CD4-positive, alpha-beta T cell (primary cell): ENCODE results near the gene GLG1. TPM values are rescaled to one million over a fixed set of nuclear protein-coding genes. Genes with fewer than 3 reads are reported as not detected.

Source experiments
- ATAC-seq: fragments of 200-7000 bp; cut with Tn5 transposase; one replicate; pipeline ENCODE4 v1.10.0; 2022; ENCODE audit warnings: mild to moderate bottlenecking; ENCODE audit not compliant: poor library complexity
- CTCF ChIA-PET: fragments of 350-600 bp; sonication (Branson Sonifier 250); formaldehyde crosslinking; loops from one replicate; lab custom pipeline; 2021; ENCODE audit warnings: antibody characterized with exemption, inconsistent platforms; lab: Charles Lee
- POLR2A ChIA-PET: fragments of 350-600 bp; sonication (Branson Sonifier 250); formaldehyde crosslinking; loops from one replicate; lab custom pipeline; 2021; ENCODE audit warnings: antibody characterized with exemption, inconsistent platforms; lab: Charles Lee
- DNase-seq, 14 experiments: peaks; one replicate each; pipeline ENCODE4 v3.0.0-alpha.2; 2013 to 2020; ENCODE audit warnings: mixed read lengths in 2 of 14
- H3K27ac ChIP-seq, 2 donors: one replicate each; pipeline versions ENCODE4 v1.5.1 to v1.7.0; 2013; ENCODE audit warnings: low read length in 2 of 2, low read depth in 1 of 2, mild to moderate bottlenecking in 1 of 2
- H3K27me3 ChIP-seq, 2 experiments: 1 replicate in 1 of 2; 2 replicates in 1 of 2; pipeline versions ENCODE4 v1.6.1 to v1.7.0; 2013; ENCODE audit warnings: low read length in 2 of 2, control low read depth in 1 of 2, mild to moderate bottlenecking in 1 of 2, moderate library complexity in 1 of 2; ENCODE audit not compliant: insufficient read depth in 2 of 2, control insufficient read depth in 1 of 2
- H3K36me3 ChIP-seq: one replicate; pipeline ENCODE4 v1.6.1; 2013; ENCODE audit warnings: low read length, control low read depth; ENCODE audit not compliant: insufficient read depth
- H3K4me1 ChIP-seq: one replicate; pipeline ENCODE4 v1.6.1; 2013; ENCODE audit warnings: low read length, control low read depth; ENCODE audit not compliant: insufficient read depth
- H3K4me3 ChIP-seq: one replicate; pipeline ENCODE4 v1.5.1; 2013; ENCODE audit warnings: mild to moderate bottlenecking, low read length, moderate library complexity
- H3K9me3 ChIP-seq, 2 experiments: 1 replicate in 1 of 2; 2 replicates in 1 of 2; pipeline versions ENCODE4 v1.6.1 to v1.7.0; 2013; ENCODE audit warnings: low read length in 2 of 2, mild to moderate bottlenecking in 2 of 2, control low read depth in 1 of 2, moderate library complexity in 1 of 2; ENCODE audit not compliant: control insufficient read depth in 1 of 2, insufficient read depth in 1 of 2
- H3K27ac Mint-ChIP-seq: one replicate; pipeline ENCODE4 v1.8.0; 2020; ENCODE audit warnings: mixed read lengths
- H3K27me3 Mint-ChIP-seq: one replicate; pipeline ENCODE4 v1.8.0; 2021; ENCODE audit warnings: mixed read lengths
- H3K36me3 Mint-ChIP-seq: one replicate; pipeline ENCODE4 v1.8.0; 2021; ENCODE audit warnings: low read depth, mixed read lengths
- H3K4me1 Mint-ChIP-seq: one replicate; pipeline ENCODE4 v1.8.0; 2021; ENCODE audit warnings: low read depth, mixed read lengths
- H3K4me3 Mint-ChIP-seq: one replicate; pipeline ENCODE4 v1.8.0; 2020; ENCODE audit warnings: mild to moderate bottlenecking, mixed read lengths
- H3K9me3 Mint-ChIP-seq: one replicate; pipeline ENCODE4 v1.8.0; 2020; ENCODE audit warnings: mixed read lengths
- CTCF ChIP-seq: fragments of 200-600 bp; IDR thresholded peaks from one replicate; pipeline ENCODE4 v1.8.0; 2022; ENCODE audit warnings: antibody characterized with exemption, mild to moderate bottlenecking
- intact Hi-C, 2 experiments: fragments of 100-400 bp; cut with DNase I in 1 of 2; cut with micrococcal nuclease in 1 of 2; formaldehyde crosslinking; loops; one replicate each; pipeline versions ENCODE4 v1.15.1 to v1.9.0; 2023 to 2025; cut with DNase I, micrococcal nuclease
- total RNA-seq, 174 experiments: library from RNA in 2 of 174; stranded (reverse) in 2 of 174; gene quantifications; one replicate each; pipeline ENCODE4 v1.2.3 and lab custom pipeline; 2021 to 2026

The GLG1 gene
- total RNA-seq, 2 experiments from 2014 or later, result 110 to 114 TPM

GRCh38 chr16:74468807-74469525 lies 137.9 kb downstream of the GLG1 start:
- no peaks in the 10 kb centered on the region for H3K27me3 Mint-ChIP-seq
- Histone ChIP-seq H3K4me1 (peaks cover 11% of the 10 kb centered on the region), H3K36me3 (peaks cover 96% of the 10 kb centered on the region), H3K27ac (no peak overlapping the region), H3K27me3 (no peaks in the 10 kb centered on the region), H3K9me3 (no peaks in the 10 kb centered on the region), H3K4me3 (no peak overlapping the region)
- H3K27ac Mint-ChIP-seq, result no peak overlapping the region
- ATAC-seq, result no peak
- intact Hi-C loops, result no loop called here
- peaks cover 98% of the 10 kb centered on the region for H3K36me3 Mint-ChIP-seq
- no peak overlapping the region for H3K4me3 Mint-ChIP-seq
- H3K9me3 Mint-ChIP-seq, result no peaks in the 10 kb centered on the region
- DNase-seq, result no peak
- ChIA-PET POLR2A (no interaction called here), CTCF (interaction anchor here (0.7 kb wide), 1 partner anchor 14 kb away, joined by 3 read pairs; no protein-coding TSS in a partner anchor)
- TF ChIP-seq CTCF, result no peak
- peaks cover 18% of the 10 kb centered on the region for H3K4me1 Mint-ChIP-seq

- peaks cover 98% of the 10 kb centered on the region for H3K36me3 Mint-ChIP-seq
- POLR2A ChIA-PET, result no interaction called here
These were observed 140.0 kb downstream of the GLG1 start for GRCh38 chr16:74466872-74467271.

GRCh38 chr16:74465851-74466685 lies 140.8 kb downstream of the GLG1 start:
- H3K9me3 ChIP-seq, result no peaks in the 10 kb centered on the region
- no peak for TF ChIP-seq CTCF
- ATAC-seq, result no peak
- peak overlapping the region; percentile 85 for H3K27ac Mint-ChIP-seq
- POLR2A ChIA-PET, result no interaction called here
- H3K4me1 ChIP-seq, result peaks cover 11% of the 10 kb centered on the region
- H3K4me3 Mint-ChIP-seq, result no peak overlapping the region
- no peak overlapping the region for H3K27ac ChIP-seq
- H3K36me3 ChIP-seq, result peaks cover 98% of the 10 kb centered on the region
- no peak overlapping the region for H3K4me3 ChIP-seq
- intact Hi-C loops, result no loop called here
- H3K36me3 Mint-ChIP-seq, result peaks cover 96% of the 10 kb centered on the region
- H3K27me3 ChIP-seq, result no peaks in the 10 kb centered on the region
- CTCF ChIA-PET, result no interaction called here
- DNase-seq, result no peak
- no peaks in the 10 kb centered on the region for H3K9me3 Mint-ChIP-seq
- H3K4me1 Mint-ChIP-seq, result peaks cover 18% of the 10 kb centered on the region
- no peaks in the 10 kb centered on the region for H3K27me3 Mint-ChIP-seq

More at GRCh38 chr16:74466872-74467271, 140.0 kb downstream of the GLG1 start:
- Histone ChIP-seq H3K9me3 (no peaks in the 10 kb centered on the region), H3K4me1 (peaks cover 11% of the 10 kb centered on the region), H3K36me3 (peaks cover 99% of the 10 kb centered on the region), H3K27me3 (no peaks in the 10 kb centered on the region), H3K4me3 (no peak overlapping the region), H3K27ac (no peak overlapping the region)
- H3K4me3 Mint-ChIP-seq, result no peak overlapping the region
- H3K27me3 Mint-ChIP-seq, result no peaks in the 10 kb centered on the region
- no peak for TF ChIP-seq CTCF
- intact Hi-C loops, result no loop called here
- CTCF ChIA-PET, result no interaction called here
- peak; percentile 26 for ATAC-seq
- peak in 1 of 14 experiments; percentile 18 for DNase-seq
- peak overlapping the region; percentile 85 for H3K27ac Mint-ChIP-seq
- H3K4me1 Mint-ChIP-seq, result peaks cover 18% of the 10 kb centered on the region
- no peaks in the 10 kb centered on the region for H3K9me3 Mint-ChIP-seq
